Measurements from ENCODE around the gene C11orf42.

C11orf42 gene

GRCh38 chr11:6225024-6225423 lies 19.7 kb downstream of the C11orf42 start (continued):
- TF ChIP-seq, protein P1, sequence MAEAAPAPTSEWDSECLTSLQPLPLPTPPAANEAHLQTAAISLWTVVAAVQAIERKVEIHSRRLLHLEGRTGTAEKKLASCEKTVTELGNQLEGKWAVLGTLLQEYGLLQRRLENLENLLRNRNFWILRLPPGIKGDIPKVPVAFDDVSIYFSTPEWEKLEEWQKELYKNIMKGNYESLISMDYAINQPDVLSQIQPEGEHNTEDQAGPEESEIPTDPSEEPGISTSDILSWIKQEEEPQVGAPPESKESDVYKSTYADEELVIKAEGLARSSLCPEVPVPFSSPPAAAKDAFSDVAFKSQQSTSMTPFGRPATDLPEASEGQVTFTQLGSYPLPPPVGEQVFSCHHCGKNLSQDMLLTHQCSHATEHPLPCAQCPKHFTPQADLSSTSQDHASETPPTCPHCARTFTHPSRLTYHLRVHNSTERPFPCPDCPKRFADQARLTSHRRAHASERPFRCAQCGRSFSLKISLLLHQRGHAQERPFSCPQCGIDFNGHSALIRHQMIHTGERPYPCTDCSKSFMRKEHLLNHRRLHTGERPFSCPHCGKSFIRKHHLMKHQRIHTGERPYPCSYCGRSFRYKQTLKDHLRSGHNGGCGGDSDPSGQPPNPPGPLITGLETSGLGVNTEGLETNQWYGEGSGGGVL (tag by site-specific recombination; IDR thresholded peaks at IDR 0.05): no peak
- TF ChIP-seq ZNF140 (tag by site-specific recombination; IDR thresholded peaks at IDR 0.05): no peak

DNA sequence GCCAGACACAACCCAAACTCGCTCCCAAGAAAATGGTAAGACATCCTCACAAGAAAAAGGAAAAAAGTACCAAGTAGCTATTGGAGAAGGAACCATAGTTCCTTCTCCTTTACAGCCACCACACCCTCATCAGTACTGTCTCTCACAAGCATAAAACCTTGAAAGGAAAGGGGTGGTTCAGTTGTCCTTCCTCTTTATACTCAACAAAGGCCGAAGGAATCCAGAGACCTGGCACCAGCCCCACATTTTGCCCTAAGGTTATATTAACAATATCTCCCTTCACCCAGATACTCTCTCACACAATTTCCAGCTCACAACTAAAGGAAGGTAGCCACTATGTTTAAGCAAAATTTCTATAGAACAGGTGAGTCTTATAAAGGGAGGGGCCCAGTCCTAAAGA lies 20.5 kb downstream of the C11orf42 start:
- Histone ChIP-seq H3K27ac (ENCODE audit: extremely low read depth, low read depth, low read length) (no peak overlapping the region), H3K9me3 (ENCODE audit: control insufficient read depth, insufficient read depth, low read depth, low read length) (no peaks in the 10 kb centered on the region), H3K36me3 (ENCODE audit: control insufficient read depth in 2 of 2, insufficient read depth in 1 of 2, low read length in 2 of 2) (peaks cover 0 to 38% of the 10 kb centered on the region in 2 experiments; a peak in 1 of 3 replicates), H3K4me3 (ENCODE audit: low read depth, low read length) (no peak overlapping the region), H3K4me1 (ENCODE audit: control insufficient read depth, insufficient read depth, low read length) (no peaks in the 10 kb centered on the region)
- CTCF ChIA-PET: no interaction called here
- TF ChIP-seq YY2 (tag by site-specific recombination; IDR thresholded peaks at IDR 0.05) (no peak), ZBTB20 (tag by site-specific recombination; IDR thresholded peaks at IDR 0.05) (no peak), PRDM4 (tag by site-specific recombination; IDR thresholded peaks at IDR 0.05) (no peak), OVOL3 (tag by site-specific recombination; IDR thresholded peaks at IDR 0.05) (no peak), ZSCAN18 (tag by site-specific recombination; IDR thresholded peaks at IDR 0.05) (no peak)
- TF ChIP-seq, protein P2, sequence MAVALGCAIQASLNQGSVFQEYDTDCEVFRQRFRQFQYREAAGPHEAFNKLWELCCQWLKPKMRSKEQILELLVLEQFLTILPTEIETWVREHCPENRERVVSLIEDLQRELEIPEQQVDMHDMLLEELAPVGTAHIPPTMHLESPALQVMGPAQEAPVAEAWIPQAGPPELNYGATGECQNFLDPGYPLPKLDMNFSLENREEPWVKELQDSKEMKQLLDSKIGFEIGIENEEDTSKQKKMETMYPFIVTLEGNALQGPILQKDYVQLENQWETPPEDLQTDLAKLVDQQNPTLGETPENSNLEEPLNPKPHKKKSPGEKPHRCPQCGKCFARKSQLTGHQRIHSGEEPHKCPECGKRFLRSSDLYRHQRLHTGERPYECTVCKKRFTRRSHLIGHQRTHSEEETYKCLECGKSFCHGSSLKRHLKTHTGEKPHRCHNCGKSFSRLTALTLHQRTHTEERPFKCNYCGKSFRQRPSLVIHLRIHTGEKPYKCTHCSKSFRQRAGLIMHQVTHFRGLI (tag by site-specific recombination; IDR thresholded peaks at IDR 0.05): no peak
- POLR2A ChIA-PET: no interaction called here

GRCh38 chr11:6228520-6228919 lies 23.2 kb downstream of the C11orf42 start:
- no peak for TF ChIP-seq SCRT2 (tag by site-specific recombination; IDR thresholded peaks at IDR 0.05)
- TF ChIP-seq ZNF354C (tag by site-specific recombination; IDR thresholded peaks at IDR 0.05; ENCODE audit: borderline replicate concordance, low read depth): no peak
- TF ChIP-seq ZNF600 (tag by site-specific recombination; IDR thresholded peaks at IDR 0.05): no peak
- TF ChIP-seq HOXD13 (CRISPR knock-in tag; IDR thresholded peaks at IDR 0.05; ENCODE audit: borderline replicate concordance): no peak
- TF ChIP-seq ZFHX2 (tag by site-specific recombination; conservative IDR thresholded peaks at IDR 0.05): no peak
- no peak for TF ChIP-seq KLF8 (tag by site-specific recombination; IDR thresholded peaks at IDR 0.05)
- TF ChIP-seq ZNF571 (tag by site-specific recombination; IDR thresholded peaks at IDR 0.05): no peak
- no peak for TF ChIP-seq ZNF585B (tag by site-specific recombination; IDR thresholded peaks at IDR 0.05)
- no peak for TF ChIP-seq ZEB2 (tag by site-specific recombination; IDR thresholded peaks at IDR 0.05)
- TF ChIP-seq ZNF146 (tag by site-specific recombination; IDR thresholded peaks at IDR 0.05): no peak
- TF ChIP-seq ZBTB1 (tag by site-specific recombination; IDR thresholded peaks at IDR 0.05): no peak
- TF ChIP-seq ZNF544 (tag by site-specific recombination; IDR thresholded peaks at IDR 0.05): no peak
- no peak for TF ChIP-seq ZNF501 (tag by site-specific recombination; IDR thresholded peaks at IDR 0.05)
- TF ChIP-seq ZNF473 (tag by site-specific recombination; IDR thresholded peaks at IDR 0.05): no peak
- Histone ChIP-seq H3K27ac (ENCODE audit: extremely low read depth, low read depth, low read length) (no peak overlapping the region), H3K9me3 (ENCODE audit: control insufficient read depth, insufficient read depth, low read depth, low read length) (no peaks in the 10 kb centered on the region), H3K4me1 (ENCODE audit: control insufficient read depth, insufficient read depth, low read length) (no peaks in the 10 kb centered on the region), H3K36me3 (ENCODE audit: control insufficient read depth in 2 of 2, insufficient read depth in 1 of 2, low read length in 2 of 2) (peaks cover 0 to 13% of the 10 kb centered on the region in 2 experiments; a peak in 1 of 3 replicates), H3K4me3 (ENCODE audit: low read depth, low read length) (no peak overlapping the region)
- POLR2A ChIA-PET: no interaction called here
- CTCF ChIA-PET: interaction anchor here (0.6 to 0.7 kb wide), 2 partner anchors 9 to 147 kb away, joined by 3 read pairs; no protein-coding TSS in a partner anchor

Measured in HEK293 (cell line).